Heart left ventricle (tissue), 13 donors: ENCODE data around the gene VAT1.

ENCODE experiments used
- POLR2A ChIP-seq, 2 donors: fragments of 450-650 bp; IDR thresholded peaks; one replicate each; pipeline ENCODE4 v1.6.1; 2017; ENCODE audit warnings: antibody characterized with exemption in 2 of 2, mild to moderate bottlenecking in 2 of 2, moderate library complexity in 2 of 2
- TF ChIP-seq, protein P1 (sequence below), 12 donors: fragments of 200-600 bp; sonication (generic) in 4 of 12; IDR thresholded peaks; one replicate each; pipeline versions ENCODE4 v1.5.0 to v1.8.0; 2018 to 2022; ENCODE audit warnings: antibody characterized with exemption in 12 of 12, mild to moderate bottlenecking in 5 of 12
- donor health status: ischemic (EF 13 %, LVEDD 7.1; RV severe dilation, severe dysfunction).
- donor health status: DM: no; HTN: yes; CAD: no.
- donor health status: DM: no; HTN: no; CAD: no.
- donor health status: ischemic (EF 25% LVEDD 6.9; RV normal size, moderate dysfunction).
- donor health status: ischemic (EF 25% LVEDD 5.7; RV mildly dilated, moderate dysfunction).
- donor health status: ischemic (EF 35%, LVEDD 5.7; RV mildly dilated, moderate dysfunction).
- donor health status: nonischemic (EF 11% LVEDD 7.7; RV severe dilation, severe dysfunction).
- donor health status: DM: yes; HTN: yes; CAD: no.
- donor health status: PGD.
- donor health status: ischemic (EF 29% LVEDD 5.4; RV normal size, mild dysfunction).
- donor health status: nonischemic (EF 23%, LVEDD 6.1; RV moderate dilation, normal function).

GRCh38 chr17:43069368-43069898 lies 47.2 kb upstream of the VAT1 start:
- TF ChIP-seq, protein P1, sequence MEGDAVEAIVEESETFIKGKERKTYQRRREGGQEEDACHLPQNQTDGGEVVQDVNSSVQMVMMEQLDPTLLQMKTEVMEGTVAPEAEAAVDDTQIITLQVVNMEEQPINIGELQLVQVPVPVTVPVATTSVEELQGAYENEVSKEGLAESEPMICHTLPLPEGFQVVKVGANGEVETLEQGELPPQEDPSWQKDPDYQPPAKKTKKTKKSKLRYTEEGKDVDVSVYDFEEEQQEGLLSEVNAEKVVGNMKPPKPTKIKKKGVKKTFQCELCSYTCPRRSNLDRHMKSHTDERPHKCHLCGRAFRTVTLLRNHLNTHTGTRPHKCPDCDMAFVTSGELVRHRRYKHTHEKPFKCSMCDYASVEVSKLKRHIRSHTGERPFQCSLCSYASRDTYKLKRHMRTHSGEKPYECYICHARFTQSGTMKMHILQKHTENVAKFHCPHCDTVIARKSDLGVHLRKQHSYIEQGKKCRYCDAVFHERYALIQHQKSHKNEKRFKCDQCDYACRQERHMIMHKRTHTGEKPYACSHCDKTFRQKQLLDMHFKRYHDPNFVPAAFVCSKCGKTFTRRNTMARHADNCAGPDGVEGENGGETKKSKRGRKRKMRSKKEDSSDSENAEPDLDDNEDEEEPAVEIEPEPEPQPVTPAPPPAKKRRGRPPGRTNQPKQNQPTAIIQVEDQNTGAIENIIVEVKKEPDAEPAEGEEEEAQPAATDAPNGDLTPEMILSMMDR (IDR thresholded peaks at IDR 0.05) = no peak
- TF ChIP-seq POLR2A (IDR thresholded peaks at IDR 0.05) = no peak
